IMR-90 (cell line): ENCODE data around the gene CYP4B1. TPM values are rescaled to one million over a fixed set of nuclear protein-coding genes. Genes with fewer than 3 reads are reported as not detected.

ENCODE experiments used
- ATAC-seq: fragments of 200-7000 bp; cut with Tn5 transposase; 2 replicates; pipeline ENCODE4 v1.9.1; 2020; ENCODE audit warnings: low read depth, mild to moderate bottlenecking, moderate library complexity
- BruUV-seq: library from RNA; stranded (reverse); fragments of 400-500 nt; replicated peaks from 2 replicates; lab custom pipeline; 2021; lab: Mats Ljungman, UMichigan
- CTCF ChIA-PET: fragments of 300-600 bp; formaldehyde crosslinking; extraction: SDS; loops from one replicate; lab custom pipeline; 2021; ENCODE audit warnings: antibody characterized with exemption; lab: Yijun Ruan, JAX
- POLR2A ChIA-PET: fragments of 300-600 bp; sonication (Branson Sonifier 250); formaldehyde crosslinking; loops from one replicate; lab custom pipeline; 2022; ENCODE audit warnings: antibody characterized with exemption; ENCODE audit not compliant: unreplicated experiment; lab: Charles Lee
- DNase-seq: peaks from one replicate; pipeline ENCODE4 v3.0.0; 2013
- H2AFZ ChIP-seq: replicated peaks from 2 replicates; pipeline ENCODE3; 2013; ENCODE audit warnings: low read length, mild to moderate bottlenecking; ENCODE audit not compliant: poor library complexity
- H2AK5ac ChIP-seq: 2 replicates; pipeline ENCODE4 v1.6.1; 2013; ENCODE audit warnings: low read depth, low read length, inconsistent platforms
- H2AK9ac ChIP-seq: replicated peaks from 2 replicates; pipeline ENCODE3; 2013; ENCODE audit warnings: mild to moderate bottlenecking, low read depth, low read length, moderate library complexity; ENCODE audit not compliant: poor library complexity
- H2BK120ac ChIP-seq: 2 replicates; pipeline ENCODE4 v1.6.1; 2013; ENCODE audit warnings: low read depth, low read length, inconsistent platforms
- H2BK15ac ChIP-seq: 3 replicates; pipeline ENCODE4 v1.6.1; 2013; ENCODE audit warnings: low read depth, low read length, inconsistent platforms
- H2BK20ac ChIP-seq: 2 replicates; pipeline ENCODE4 v1.6.1; 2013; ENCODE audit warnings: low read depth, mild to moderate bottlenecking, inconsistent platforms, low read length, moderate library complexity
- H2BK5ac ChIP-seq: 2 replicates; pipeline ENCODE4 v1.6.1; 2013; ENCODE audit warnings: mild to moderate bottlenecking, low read depth, low read length, inconsistent platforms; ENCODE audit not compliant: poor library complexity, severe bottlenecking
- H3K14ac ChIP-seq: replicated peaks from 2 replicates; pipeline ENCODE4 v1.6.1; 2013; ENCODE audit warnings: low read depth, low read length, inconsistent platforms
- H3K18ac ChIP-seq: 2 replicates; pipeline ENCODE4 v1.6.1; 2013; ENCODE audit warnings: low read depth, low read length, control low read depth
- H3K23ac ChIP-seq: 2 replicates; pipeline ENCODE4 v1.6.1; 2013; ENCODE audit warnings: low read depth, low read length, inconsistent platforms
- H3K27ac ChIP-seq: 2 replicates; pipeline ENCODE4 v1.5.1; 2013; ENCODE audit warnings: mild to moderate bottlenecking, control low read depth, low read length; ENCODE audit not compliant: insufficient read depth
- H3K27me3 ChIP-seq: 2 replicates; pipeline ENCODE4 v1.6.1; 2013; ENCODE audit warnings: low read length; ENCODE audit not compliant: control insufficient read depth, insufficient read depth
- H3K36me3 ChIP-seq: 2 replicates; pipeline ENCODE4 v1.6.1; 2013; ENCODE audit warnings: low read length, mixed read lengths; ENCODE audit not compliant: control insufficient read depth, insufficient read depth
- H3K4ac ChIP-seq: 2 replicates; pipeline ENCODE4 v1.6.1; 2013; ENCODE audit warnings: low read depth, low read length, inconsistent platforms
- H3K4me1 ChIP-seq: 2 replicates; pipeline ENCODE4 v1.6.1; 2013; ENCODE audit warnings: low read length, mixed read lengths; ENCODE audit not compliant: control insufficient read depth, insufficient read depth
- H3K4me2 ChIP-seq: 2 replicates; pipeline ENCODE4 v1.6.1; 2013; ENCODE audit warnings: low read depth, mild to moderate bottlenecking, control low read depth, low read length, moderate library complexity
- H3K4me3 ChIP-seq: 2 replicates; pipeline ENCODE4 v1.5.1; 2013; ENCODE audit warnings: low read depth, mild to moderate bottlenecking, control low read depth, low read length, moderate library complexity; ENCODE audit not compliant: insufficient read depth
- H3K56ac ChIP-seq: 2 replicates; pipeline ENCODE4 v1.6.1; 2013; ENCODE audit warnings: low read length, inconsistent platforms; ENCODE audit not compliant: insufficient read depth; ENCODE audit errors: extremely low read depth
- H3K79me1 ChIP-seq, 2 experiments: 2 replicates each; pipeline ENCODE4 v1.6.1; 2013; ENCODE audit warnings: low read length in 2 of 2, inconsistent platforms in 1 of 2, low read depth in 1 of 2
- H3K9ac ChIP-seq: 2 replicates; pipeline ENCODE4 v1.6.1; 2013; ENCODE audit warnings: low read depth, low read length, control low read depth
- H3K9me1 ChIP-seq: 2 replicates; pipeline ENCODE4 v1.6.1; 2013; ENCODE audit warnings: low read length, inconsistent platforms; ENCODE audit not compliant: insufficient read depth
- H3K9me3 ChIP-seq: 2 replicates; pipeline ENCODE4 v1.6.1; 2013; ENCODE audit warnings: low read length; ENCODE audit not compliant: control insufficient read depth, insufficient read depth
- H4K20me1 ChIP-seq: 2 replicates; pipeline ENCODE4 v1.6.1; 2013; ENCODE audit warnings: low read length, inconsistent platforms; ENCODE audit not compliant: insufficient read depth
- H4K5ac ChIP-seq: 2 replicates; pipeline ENCODE4 v1.6.1; 2013; ENCODE audit warnings: mild to moderate bottlenecking, low read depth, low read length, control low read depth
- H4K8ac ChIP-seq, 2 experiments: 2 replicates each; pipeline ENCODE4 v1.6.1; 2013; ENCODE audit warnings: low read depth in 2 of 2, low read length in 2 of 2, control low read depth in 1 of 2, inconsistent platforms in 1 of 2
- H4K91ac ChIP-seq: 2 replicates; pipeline ENCODE4 v1.6.1; 2013; ENCODE audit warnings: low read depth, low read length, inconsistent platforms; ENCODE audit not compliant: insufficient read depth
- BHLHE40 ChIP-seq: fragments of 150-350 bp; IDR thresholded peaks from 2 replicates; pipeline ENCODE4 v1.6.1; 2016; ENCODE audit warnings: mild to moderate bottlenecking, low read depth, low read length
- CEBPB ChIP-seq: IDR thresholded peaks from 2 replicates; pipeline ENCODE4 v1.6.1; 2012; ENCODE audit warnings: low read depth, low read length, improper control_type of control experiment
- CHD1 ChIP-seq: IDR thresholded peaks from 2 replicates; pipeline ENCODE4 v1.6.1; 2012; ENCODE audit warnings: low read depth, low read length, improper control_type of control experiment
- FOS ChIP-seq: fragments of 150-350 bp; IDR thresholded peaks from 2 replicates; pipeline ENCODE4 v1.6.1; 2016; ENCODE audit warnings: low read depth, low read length
- MAFK ChIP-seq: IDR thresholded peaks from 2 replicates; pipeline ENCODE4 v1.6.1; 2012; ENCODE audit warnings: low read depth, low read length, improper control_type of control experiment
- MAZ ChIP-seq: IDR thresholded peaks from 2 replicates; pipeline ENCODE4 v1.6.1; 2012; ENCODE audit warnings: low read depth, mild to moderate bottlenecking, low read length, improper control_type of control experiment, moderate library complexity, borderline replicate concordance
- NFE2L2 ChIP-seq: fragments of 150-350 bp; IDR thresholded peaks from 2 replicates; pipeline ENCODE4 v1.6.1; 2016; ENCODE audit warnings: low read depth, mild to moderate bottlenecking, low read length
- POLR2A ChIP-seq: IDR thresholded peaks from 2 replicates; pipeline ENCODE4 v1.6.1; 2012; ENCODE audit warnings: mild to moderate bottlenecking, low read depth, low read length
- RAD21 ChIP-seq: IDR thresholded peaks from 2 replicates; pipeline ENCODE4 v1.6.1; 2012; ENCODE audit warnings: low read length, improper control_type of control experiment
- RCOR1 ChIP-seq: IDR thresholded peaks from 2 replicates; pipeline ENCODE4 v1.6.1; 2012; ENCODE audit warnings: mild to moderate bottlenecking, low read length, improper control_type of control experiment; ENCODE audit not compliant: insufficient replicate concordance
- RFX5 ChIP-seq: IDR thresholded peaks from 2 replicates; pipeline ENCODE4 v1.8.0; 2012; ENCODE audit warnings: low read depth, mild to moderate bottlenecking, low read length, moderate library complexity
- SMC3 ChIP-seq: fragments of 150-350 bp; IDR thresholded peaks from 2 replicates; pipeline ENCODE4 v1.6.1; 2016; ENCODE audit warnings: low read depth, mild to moderate bottlenecking, antibody characterized with exemption, low read length, moderate library complexity
- WGBS, 2 experiments: methylation state at CpG; one replicate each; pipeline versions ENCODE4 v1.1.5 to v1.1.7; 2013; ENCODE audit warnings: missing lambda C conversion rate in 2 of 2; ENCODE audit not compliant: insufficient read length in 1 of 2; ENCODE audit errors: extremely low coverage in 2 of 2; 5-methylcytosine and 5-hydroxymethylcytosine counted together
- dilution Hi-C: fragments of 300-500 bp; cut with HindIII; formaldehyde crosslinking; loops from one replicate; pipeline ENCODE4 v1.14.3; 2018; ENCODE audit warnings: low sequenced_read_pairs; ENCODE audit not compliant: unreplicated experiment
- in situ Hi-C: fragments of 300-500 bp; cut with MboI; formaldehyde crosslinking; loops from 3 replicates; pipeline ENCODE4 v1.14.3; 2019; ENCODE audit warnings: low sequenced_read_pairs, inconsistent platforms, mixed read lengths
- intact Hi-C: fragments of 100-400 bp; cut with micrococcal nuclease; formaldehyde crosslinking; loops from 2 replicates; pipeline ENCODE4 v1.10.0; 2022
- polyA plus RNA-seq, 3 experiments: library from polyadenylated mRNA; depleted of rRNA; stranded (reverse); fragments of >200 nt; gene quantifications; 2 replicates each; pipeline ENCODE4 v1.2.3, GENCODE V29; 2012; ENCODE audit warnings: low replicate concordance in 1 of 3
- total RNA-seq: library from RNA; depleted of rRNA; stranded (reverse); fragments of >200 nt; gene quantifications from 2 replicates; pipeline ENCODE4 v1.2.3, GENCODE V29; 2012
- TF ChIP-seq, protein P1 (sequence below): fragments of 150-350 bp; IDR thresholded peaks from 2 replicates; pipeline ENCODE4 v1.6.1; 2017; ENCODE audit warnings: mild to moderate bottlenecking, antibody characterized with exemption, low read length, low read depth
- TF ChIP-seq, protein P2 (sequence below): fragments of 150-350 bp; IDR thresholded peaks from 2 replicates; pipeline ENCODE4 v1.6.1; 2016; ENCODE audit warnings: low read depth, mild to moderate bottlenecking, low read length, moderate library complexity, borderline replicate concordance
- TF ChIP-seq, protein P3 (sequence below): conservative IDR thresholded peaks from 2 replicates; pipeline ENCODE4 v1.5.1; 2012; ENCODE audit warnings: mild to moderate bottlenecking, low read depth, low read length, improper control_type of control experiment

CYP4B1 gene
- total and polyA plus RNA-seq, 2 of the 4 experiments (the other 2 are of a cell fraction) = not detected

DNA sequence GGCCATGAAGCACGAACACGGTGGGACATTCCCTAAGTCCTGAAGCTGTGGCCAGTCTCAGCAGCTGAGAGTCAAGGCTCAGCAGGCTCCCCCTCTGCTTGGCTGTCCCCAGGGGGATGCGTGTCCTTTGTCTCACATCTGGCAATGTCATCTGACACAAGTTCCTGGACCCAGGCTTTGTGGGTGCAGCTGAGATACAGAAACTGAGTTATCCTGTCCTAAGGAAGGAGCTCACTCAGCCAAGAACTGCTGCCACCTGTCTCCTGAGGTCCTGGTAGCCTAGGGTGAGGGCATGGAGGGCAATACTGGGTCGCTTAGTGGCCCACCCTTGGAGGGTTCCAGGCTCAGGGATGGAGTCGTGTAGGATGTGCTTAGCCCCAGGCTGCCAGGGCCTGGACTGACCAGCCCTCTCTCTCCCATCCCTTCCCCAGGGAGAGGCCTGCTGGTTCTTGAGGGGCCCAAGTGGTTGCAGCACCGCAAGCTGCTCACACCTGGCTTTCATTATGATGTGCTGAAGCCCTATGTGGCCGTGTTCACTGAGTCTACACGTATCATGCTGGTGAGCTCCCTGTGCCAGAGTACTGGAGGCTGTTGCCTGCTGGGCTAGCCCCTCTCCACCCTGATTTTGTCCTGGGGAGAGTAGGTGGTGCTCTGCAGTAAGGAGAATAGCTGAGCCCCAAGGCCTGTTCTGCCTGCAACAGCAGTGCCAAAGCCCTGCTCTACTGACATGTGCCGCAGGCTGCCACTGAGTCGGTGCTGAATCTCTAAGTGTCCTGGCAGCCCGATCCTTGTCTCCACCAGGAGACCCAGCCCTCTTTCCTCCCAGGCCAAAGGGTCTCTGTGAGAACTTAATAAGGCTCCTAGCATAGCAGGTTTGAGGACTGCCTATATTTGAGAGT, 13.5 kb downstream of the CYP4B1 start:
- intact Hi-C loops = no loop called here
- no peak overlapping the region for H3K56ac ChIP-seq
- no peak overlapping the region for H2AK9ac ChIP-seq
- H3K27ac ChIP-seq = no peak overlapping the region
- H3K9me1 ChIP-seq = no peaks in the 10 kb centered on the region
- BruUV-seq = no TSS peak
- in situ Hi-C loops = no loop called here
- H2BK120ac ChIP-seq = no peak overlapping the region
- ATAC-seq (no peak), DNase-seq (no peak)
- H4K8ac ChIP-seq = no peak overlapping the region
- no peak overlapping the region for H2BK15ac ChIP-seq
- no peak overlapping the region for H4K5ac ChIP-seq
- no peaks in the 10 kb centered on the region for H3K36me3 ChIP-seq
- no peak overlapping the region for H3K4me3 ChIP-seq
- CTCF ChIA-PET = no interaction called here
- no peaks in the 10 kb centered on the region for H4K20me1 ChIP-seq
- H3K4me1 ChIP-seq = no peaks in the 10 kb centered on the region
- peaks cover 35% of the 10 kb centered on the region for H3K9me3 ChIP-seq
- H3K4ac ChIP-seq = no peak overlapping the region
- H3K14ac ChIP-seq = no peak overlapping the region
- H2AFZ ChIP-seq = no peak overlapping the region
- H2BK20ac ChIP-seq = no peak overlapping the region
- POLR2A ChIA-PET = no interaction called here
- no peak overlapping the region for H3K23ac ChIP-seq
- H4K91ac ChIP-seq = no peak overlapping the region
- H2BK5ac ChIP-seq = no peak overlapping the region
- no peak overlapping the region for H2AK5ac ChIP-seq
- H3K27me3 ChIP-seq = no peaks in the 10 kb centered on the region
- 40% methylated on average over 3 of the region's 11 CpGs; no CpG with 5 or more reads in 1 of the 2 experiments for WGBS, 2 experiments
- dilution Hi-C loops = no loop called here
- H3K18ac ChIP-seq = no peak overlapping the region
- no peak overlapping the region for H3K4me2 ChIP-seq
- no peak overlapping the region for H3K9ac ChIP-seq
- H3K79me1 ChIP-seq = no peaks in the 10 kb centered on the region
- no peak for TF ChIP-seq BHLHE40
- no peak for TF ChIP-seq POLR2A
- TF ChIP-seq, protein P1, sequence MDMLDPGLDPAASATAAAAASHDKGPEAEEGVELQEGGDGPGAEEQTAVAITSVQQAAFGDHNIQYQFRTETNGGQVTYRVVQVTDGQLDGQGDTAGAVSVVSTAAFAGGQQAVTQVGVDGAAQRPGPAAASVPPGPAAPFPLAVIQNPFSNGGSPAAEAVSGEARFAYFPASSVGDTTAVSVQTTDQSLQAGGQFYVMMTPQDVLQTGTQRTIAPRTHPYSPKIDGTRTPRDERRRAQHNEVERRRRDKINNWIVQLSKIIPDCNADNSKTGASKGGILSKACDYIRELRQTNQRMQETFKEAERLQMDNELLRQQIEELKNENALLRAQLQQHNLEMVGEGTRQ = no peak
- no peak for TF ChIP-seq SMC3
- no peak for TF ChIP-seq RAD21
- TF ChIP-seq MAFK = no peak
- TF ChIP-seq RFX5 = no peak
- TF ChIP-seq, protein P2, sequence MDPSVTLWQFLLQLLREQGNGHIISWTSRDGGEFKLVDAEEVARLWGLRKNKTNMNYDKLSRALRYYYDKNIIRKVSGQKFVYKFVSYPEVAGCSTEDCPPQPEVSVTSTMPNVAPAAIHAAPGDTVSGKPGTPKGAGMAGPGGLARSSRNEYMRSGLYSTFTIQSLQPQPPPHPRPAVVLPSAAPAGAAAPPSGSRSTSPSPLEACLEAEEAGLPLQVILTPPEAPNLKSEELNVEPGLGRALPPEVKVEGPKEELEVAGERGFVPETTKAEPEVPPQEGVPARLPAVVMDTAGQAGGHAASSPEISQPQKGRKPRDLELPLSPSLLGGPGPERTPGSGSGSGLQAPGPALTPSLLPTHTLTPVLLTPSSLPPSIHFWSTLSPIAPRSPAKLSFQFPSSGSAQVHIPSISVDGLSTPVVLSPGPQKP = no peak
- no peak for TF ChIP-seq NFE2L2
- no peak for TF ChIP-seq MAZ
- TF ChIP-seq, protein P3, sequence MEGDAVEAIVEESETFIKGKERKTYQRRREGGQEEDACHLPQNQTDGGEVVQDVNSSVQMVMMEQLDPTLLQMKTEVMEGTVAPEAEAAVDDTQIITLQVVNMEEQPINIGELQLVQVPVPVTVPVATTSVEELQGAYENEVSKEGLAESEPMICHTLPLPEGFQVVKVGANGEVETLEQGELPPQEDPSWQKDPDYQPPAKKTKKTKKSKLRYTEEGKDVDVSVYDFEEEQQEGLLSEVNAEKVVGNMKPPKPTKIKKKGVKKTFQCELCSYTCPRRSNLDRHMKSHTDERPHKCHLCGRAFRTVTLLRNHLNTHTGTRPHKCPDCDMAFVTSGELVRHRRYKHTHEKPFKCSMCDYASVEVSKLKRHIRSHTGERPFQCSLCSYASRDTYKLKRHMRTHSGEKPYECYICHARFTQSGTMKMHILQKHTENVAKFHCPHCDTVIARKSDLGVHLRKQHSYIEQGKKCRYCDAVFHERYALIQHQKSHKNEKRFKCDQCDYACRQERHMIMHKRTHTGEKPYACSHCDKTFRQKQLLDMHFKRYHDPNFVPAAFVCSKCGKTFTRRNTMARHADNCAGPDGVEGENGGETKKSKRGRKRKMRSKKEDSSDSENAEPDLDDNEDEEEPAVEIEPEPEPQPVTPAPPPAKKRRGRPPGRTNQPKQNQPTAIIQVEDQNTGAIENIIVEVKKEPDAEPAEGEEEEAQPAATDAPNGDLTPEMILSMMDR = no peak
- TF ChIP-seq RCOR1 = no peak
- no peak for TF ChIP-seq FOS
- no peak for TF ChIP-seq CHD1
- TF ChIP-seq CEBPB = no peak
